Activated CD4-positive, alpha-beta T cell treated with anti-CD3 and anti-CD28 coated beads, Interleukin-2, amount 10 ng/mL, durations not matched to agents 24 days and 14 days (primary cell): ENCODE results near the gene PCNT. TPM values are rescaled to one million over a fixed set of nuclear protein-coding genes. Genes with fewer than 3 reads are reported as not detected.
"Not testable (repeated sequence)": the region's sequence is repeated elsewhere in the genome, so short reads cannot be mapped to it uniquely, and the experiment has no call there.

Experiments used
- DNase-seq: peaks from one replicate; pipeline ENCODE4 v3.0.0; 2022
- H3K27ac Mint-ChIP-seq: one replicate; pipeline ENCODE4 v1.8.0; 2022; ENCODE audit warnings: mild to moderate bottlenecking, mixed read lengths
- H3K27me3 Mint-ChIP-seq: one replicate; pipeline ENCODE4 v1.8.0; 2022; ENCODE audit warnings: mixed read lengths
- H3K36me3 Mint-ChIP-seq: one replicate; pipeline ENCODE4 v1.8.0; 2022; ENCODE audit warnings: low read depth, mild to moderate bottlenecking, mixed read lengths
- H3K4me1 Mint-ChIP-seq: one replicate; pipeline ENCODE4 v1.8.0; 2021; ENCODE audit warnings: mixed read lengths
- H3K4me3 Mint-ChIP-seq: one replicate; pipeline ENCODE4 v1.8.0; 2022; ENCODE audit warnings: mild to moderate bottlenecking, moderate library complexity, mixed read lengths
- H3K9me3 Mint-ChIP-seq: one replicate; pipeline ENCODE4 v1.8.0; 2021; ENCODE audit warnings: mixed read lengths
- intact Hi-C: fragments of 100-400 bp; cut with micrococcal nuclease; formaldehyde crosslinking; loops from one replicate; pipeline ENCODE4 v1.15.1; 2023
- total RNA-seq: library from RNA; stranded (reverse); gene quantifications from 2 replicates; pipeline ENCODE4 v1.2.3, GENCODE V29; 2022

The PCNT gene
- total RNA-seq, 1 donor from 2014 or later = 52.0 TPM

DNA sequence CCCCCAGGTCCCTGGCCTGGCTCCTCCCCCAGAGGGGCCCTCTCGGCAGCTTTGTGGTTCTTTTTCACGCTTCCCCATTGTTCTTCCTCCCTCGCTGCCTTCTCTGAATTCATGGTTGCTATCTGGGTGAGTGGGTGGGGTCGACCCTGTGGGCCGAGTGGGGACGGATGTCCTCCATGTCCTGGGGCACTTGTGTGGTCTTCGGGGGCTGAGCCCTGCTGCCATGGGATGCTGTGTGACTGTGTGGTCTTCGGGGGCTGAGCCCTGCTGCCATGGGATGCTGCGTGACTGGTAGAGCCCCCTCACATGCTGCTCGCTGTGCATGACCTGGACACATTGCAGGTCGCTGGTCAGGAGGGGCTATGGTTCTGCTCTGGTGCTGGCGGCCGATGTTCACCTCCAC lies 113.1 kb downstream of the PCNT start:
- H3K4me1 Mint-ChIP-seq = no peaks in the 10 kb centered on the region
- H3K4me3 Mint-ChIP-seq = no peak overlapping the region
- no peaks in the 10 kb centered on the region for H3K27me3 Mint-ChIP-seq
- H3K36me3 Mint-ChIP-seq = peaks cover 38% of the 10 kb centered on the region
- H3K27ac Mint-ChIP-seq = no peak overlapping the region
- intact Hi-C loops = no loop called here
- H3K9me3 Mint-ChIP-seq = no peaks in the 10 kb centered on the region
- no peak for DNase-seq

DNA sequence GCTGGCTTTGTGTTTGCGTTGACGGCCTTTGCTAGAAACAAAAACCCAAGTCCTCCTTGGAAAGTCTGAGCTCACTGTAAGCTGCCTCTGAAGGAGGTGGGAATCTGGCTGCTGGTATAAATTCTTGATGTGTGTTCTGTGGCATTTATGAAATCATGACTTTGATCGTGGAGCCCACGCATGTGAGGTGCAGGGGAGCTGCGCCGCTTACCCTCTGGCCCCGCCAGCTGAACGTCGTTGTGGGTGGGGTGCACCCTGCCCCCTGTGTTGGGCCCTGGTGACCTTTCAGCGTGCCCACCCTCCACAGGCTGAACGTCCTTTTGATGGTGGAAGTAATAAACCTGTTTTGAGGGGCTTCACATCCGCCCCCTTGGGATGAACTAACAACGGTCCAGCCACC lies 113.6 kb downstream of the PCNT start:
- Mint-ChIP-seq H3K9me3 (no peaks in the 10 kb centered on the region), H3K4me3 (no peak overlapping the region), H3K27me3 (no peaks in the 10 kb centered on the region), H3K27ac (no peak overlapping the region), H3K36me3 (peaks cover 36% of the 10 kb centered on the region), H3K4me1 (no peaks in the 10 kb centered on the region)
- intact Hi-C loops = no loop called here
- no peak for DNase-seq

DNA sequence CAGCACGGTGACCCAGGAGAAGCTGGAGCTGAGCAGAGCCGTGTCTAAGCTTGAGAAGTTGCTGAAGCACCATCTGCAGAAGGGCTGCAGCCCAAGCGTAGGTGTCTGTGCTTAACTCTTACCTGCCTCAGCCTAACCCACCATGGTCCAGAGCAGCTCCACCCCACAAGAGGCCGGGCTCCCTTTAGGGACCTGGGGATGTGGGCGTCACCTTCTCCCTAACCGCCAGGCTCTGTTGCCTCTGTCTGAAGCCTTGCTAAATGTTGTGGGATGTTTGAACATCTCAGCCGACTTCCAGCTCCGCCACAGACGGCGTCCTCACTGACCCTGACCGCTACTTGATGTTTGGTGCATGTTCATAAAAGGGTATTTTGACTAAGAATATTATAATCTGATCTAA lies 114.3 kb downstream of the PCNT start:
- no peak for DNase-seq
- no peaks in the 10 kb centered on the region for H3K27me3 Mint-ChIP-seq
- H3K9me3 Mint-ChIP-seq = no peaks in the 10 kb centered on the region
- H3K4me3 Mint-ChIP-seq = no peak overlapping the region
- H3K36me3 Mint-ChIP-seq = peaks cover 41% of the 10 kb centered on the region
- intact Hi-C loops = no loop called here
- no peak overlapping the region for H3K27ac Mint-ChIP-seq
- no peaks in the 10 kb centered on the region for H3K4me1 Mint-ChIP-seq

DNA sequence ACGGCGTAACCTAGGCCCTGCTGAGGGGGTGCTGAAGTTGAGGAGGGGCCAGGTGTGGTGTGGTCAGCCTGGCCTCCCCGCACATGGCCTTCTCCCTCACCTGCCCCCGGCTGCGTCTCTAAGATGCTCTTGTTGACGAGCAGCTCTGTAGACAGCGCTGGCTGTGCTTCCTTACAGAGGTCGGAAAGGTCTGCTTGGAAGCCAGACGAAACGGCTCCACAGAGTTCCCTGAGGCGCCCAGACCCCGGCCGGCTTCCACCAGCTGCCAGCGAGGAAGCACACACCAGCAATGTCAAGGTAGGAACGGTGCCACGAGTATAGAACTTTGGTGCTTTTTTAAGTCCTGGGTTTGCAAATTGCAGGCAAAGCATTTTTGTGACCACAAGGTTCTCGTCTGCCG lies 116.0 kb downstream of the PCNT start:
- no peak overlapping the region for H3K27ac Mint-ChIP-seq
- no peaks in the 10 kb centered on the region for H3K9me3 Mint-ChIP-seq
- DNase-seq = no peak
- intact Hi-C loops = no loop called here
- no peak overlapping the region for H3K4me3 Mint-ChIP-seq
- H3K36me3 Mint-ChIP-seq = peaks cover 42% of the 10 kb centered on the region
- no peaks in the 10 kb centered on the region for H3K27me3 Mint-ChIP-seq
- no peaks in the 10 kb centered on the region for H3K4me1 Mint-ChIP-seq

DNA sequence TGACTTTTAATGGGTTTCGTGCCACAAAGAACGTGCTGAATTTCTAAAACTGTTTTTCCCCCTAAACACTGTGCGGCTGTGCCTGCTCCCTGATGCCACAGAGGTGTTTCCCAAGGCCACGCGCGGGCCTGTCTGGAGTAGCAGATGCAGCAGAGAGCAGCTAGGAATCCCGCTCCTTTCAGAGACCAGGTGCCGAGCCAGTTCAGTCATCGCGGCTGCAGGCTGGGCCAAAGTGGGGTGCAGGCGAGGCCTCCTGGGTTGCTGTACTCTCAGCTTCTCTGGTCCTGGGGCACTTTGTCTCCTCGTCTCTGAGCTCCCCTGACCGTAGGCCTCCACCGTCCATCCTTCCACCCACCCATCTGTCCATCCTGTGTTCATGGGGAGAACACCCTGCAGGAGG lies 117.4 kb downstream of the PCNT start:
- H3K4me3 Mint-ChIP-seq = no peak overlapping the region
- no peaks in the 10 kb centered on the region for H3K4me1 Mint-ChIP-seq
- no peak overlapping the region for H3K27ac Mint-ChIP-seq
- intact Hi-C loops = no loop called here
- DNase-seq = no peak
- peaks cover 48% of the 10 kb centered on the region for H3K36me3 Mint-ChIP-seq
- no peaks in the 10 kb centered on the region for H3K9me3 Mint-ChIP-seq
- H3K27me3 Mint-ChIP-seq = no peaks in the 10 kb centered on the region

DNA sequence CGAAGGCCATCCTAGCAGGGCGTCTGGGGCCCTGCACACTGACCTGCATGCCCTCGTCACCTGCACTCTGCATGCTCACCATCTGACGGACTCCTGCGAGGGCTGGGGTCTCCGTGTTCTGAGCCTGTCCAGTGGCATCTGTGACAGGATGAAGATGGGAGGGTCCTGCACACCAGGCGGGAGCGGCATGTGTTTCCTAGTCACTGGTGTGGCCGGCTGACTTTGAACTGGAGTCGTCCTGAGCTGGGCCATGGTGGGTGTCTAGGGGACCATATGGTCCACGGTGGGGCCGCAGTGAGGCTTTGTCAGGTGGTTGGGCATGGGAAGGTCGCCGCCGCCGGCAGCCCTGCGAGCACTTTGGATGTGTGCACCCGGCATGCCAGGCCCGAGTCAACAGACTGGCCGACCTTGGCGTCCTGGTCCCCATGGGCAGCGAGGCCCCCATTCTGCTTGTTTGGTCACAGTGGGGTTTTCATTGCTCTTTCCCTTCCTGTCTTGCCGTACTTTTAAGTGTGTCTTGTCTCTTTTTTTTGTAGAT lies 118.1 kb downstream of the PCNT start:
- Mint-ChIP-seq H3K27ac (no peak overlapping the region), H3K4me1 (no peaks in the 10 kb centered on the region)
- intact Hi-C loops = no loop called here

DNA sequence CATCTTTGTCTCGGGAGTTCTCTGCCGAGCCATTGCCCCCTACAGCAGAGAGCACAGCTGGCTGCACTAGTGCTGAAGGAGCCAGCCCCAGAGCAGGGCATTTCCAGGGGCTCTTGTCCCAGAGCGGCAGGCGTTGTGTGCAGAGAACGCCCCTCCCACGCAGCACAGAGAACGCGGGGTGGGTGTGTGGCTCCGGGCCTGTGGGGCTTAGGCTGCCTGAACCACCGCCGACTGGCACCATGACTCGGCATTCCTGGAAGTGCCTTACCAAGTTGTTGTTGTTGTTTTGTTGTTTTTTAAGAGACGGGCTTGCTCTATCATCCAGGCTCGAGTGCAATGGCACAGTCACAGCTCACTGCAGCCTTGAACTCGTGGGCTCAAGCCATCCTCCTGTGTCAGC lies 119.0 kb downstream of the PCNT start:
- H3K27me3 Mint-ChIP-seq = no peaks in the 10 kb centered on the region
- no peak for DNase-seq
- H3K9me3 Mint-ChIP-seq = no peaks in the 10 kb centered on the region
- H3K36me3 Mint-ChIP-seq = peaks cover 51% of the 10 kb centered on the region
- intact Hi-C loops = no loop called here
- H3K4me3 Mint-ChIP-seq = no peak overlapping the region
- peaks cover 3% of the 10 kb centered on the region for H3K4me1 Mint-ChIP-seq
- no peak overlapping the region for H3K27ac Mint-ChIP-seq

More for the DNA sequence above, 118.1 kb downstream of the PCNT start:
- Mint-ChIP-seq H3K36me3 (peaks cover 50% of the 10 kb centered on the region), H3K9me3 (no peaks in the 10 kb centered on the region), H3K4me3 (no peak overlapping the region), H3K27me3 (no peaks in the 10 kb centered on the region)
- no peak for DNase-seq

DNA sequence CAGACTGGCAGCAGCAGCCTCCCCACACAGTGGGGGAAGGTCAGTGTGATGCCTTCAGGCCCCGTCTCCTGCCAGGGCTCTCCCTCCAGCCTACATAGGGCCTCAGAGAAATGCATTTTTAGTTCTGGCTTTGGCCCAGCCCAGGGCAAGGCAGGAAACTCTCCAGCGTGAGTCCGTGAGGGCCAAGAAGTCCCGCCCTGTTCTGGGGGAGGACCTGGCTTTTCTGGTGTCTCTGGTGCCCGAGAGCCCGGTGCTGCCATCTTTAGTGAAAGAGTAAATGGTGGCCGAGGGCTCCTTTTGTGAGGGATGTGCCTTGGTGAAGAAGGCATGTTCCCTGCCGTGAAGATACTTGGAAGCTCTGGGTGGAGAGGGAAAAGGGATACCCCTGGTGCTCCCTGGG lies 120.0 kb downstream of the PCNT start:
- H3K27me3 Mint-ChIP-seq = no peaks in the 10 kb centered on the region
- H3K4me3 Mint-ChIP-seq = no peak overlapping the region
- H3K9me3 Mint-ChIP-seq = peaks cover 5% of the 10 kb centered on the region
- H3K27ac Mint-ChIP-seq = no peak overlapping the region
- DNase-seq = no peak
- intact Hi-C loops = no loop called here
- H3K4me1 Mint-ChIP-seq = peaks cover 3% of the 10 kb centered on the region
- peaks cover 58% of the 10 kb centered on the region for H3K36me3 Mint-ChIP-seq

DNA sequence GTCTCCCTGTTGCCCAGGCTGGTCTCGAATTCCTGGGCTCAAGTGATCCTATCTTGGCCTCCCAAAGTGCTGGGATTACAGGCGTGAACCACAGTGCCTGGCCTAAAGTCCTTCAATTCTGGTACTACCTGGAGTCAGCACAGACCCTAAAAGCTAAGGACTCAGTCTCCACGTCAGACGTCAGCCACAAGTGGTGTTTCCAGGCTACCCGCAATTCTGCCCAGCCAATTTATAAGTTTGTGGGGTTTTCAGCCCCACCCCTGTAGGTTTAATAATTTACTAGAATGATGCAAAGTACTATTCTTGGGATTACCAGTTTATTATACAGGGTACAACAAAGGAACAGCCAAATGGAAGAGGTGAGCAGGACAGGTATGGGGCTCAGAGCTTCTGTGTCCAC lies 124.2 kb downstream of the PCNT start:
- Mint-ChIP-seq H3K4me1 (peaks cover 3% of the 10 kb centered on the region), H3K27ac (no peak overlapping the region), H3K36me3 (peaks cover 59% of the 10 kb centered on the region), H3K9me3 (peaks cover 5% of the 10 kb centered on the region), H3K4me3 (no peak overlapping the region), H3K27me3 (no peaks in the 10 kb centered on the region)
- DNase-seq = no peak
- intact Hi-C loops = no loop called here

DNA sequence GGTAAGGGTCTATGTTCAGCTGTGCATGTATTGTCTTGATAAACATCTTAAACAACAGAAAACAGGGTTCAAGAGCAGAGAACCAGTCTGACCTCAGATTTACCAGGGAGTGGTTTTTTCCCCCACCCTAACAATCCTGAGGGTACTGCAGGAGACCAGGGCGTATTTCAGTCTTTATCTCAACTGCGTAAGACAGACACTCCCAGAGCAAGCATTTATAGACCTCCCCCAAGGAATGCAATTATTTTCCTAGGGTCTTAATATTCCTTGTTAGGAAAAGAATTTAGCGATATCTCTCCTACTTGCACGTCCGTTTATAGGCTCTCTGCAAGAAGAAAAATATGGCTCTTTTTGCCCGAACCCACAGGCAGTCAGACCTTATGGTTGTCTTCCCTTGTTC lies 124.9 kb downstream of the PCNT start:
- intact Hi-C loops, H3K27ac Mint-ChIP-seq, H3K4me1 Mint-ChIP-seq, DNase-seq, H3K27me3 Mint-ChIP-seq, H3K4me3 Mint-ChIP-seq, H3K9me3 Mint-ChIP-seq: not testable (repeated sequence)
- H3K36me3 Mint-ChIP-seq = peaks cover 58% of the 10 kb centered on the region

DNA sequence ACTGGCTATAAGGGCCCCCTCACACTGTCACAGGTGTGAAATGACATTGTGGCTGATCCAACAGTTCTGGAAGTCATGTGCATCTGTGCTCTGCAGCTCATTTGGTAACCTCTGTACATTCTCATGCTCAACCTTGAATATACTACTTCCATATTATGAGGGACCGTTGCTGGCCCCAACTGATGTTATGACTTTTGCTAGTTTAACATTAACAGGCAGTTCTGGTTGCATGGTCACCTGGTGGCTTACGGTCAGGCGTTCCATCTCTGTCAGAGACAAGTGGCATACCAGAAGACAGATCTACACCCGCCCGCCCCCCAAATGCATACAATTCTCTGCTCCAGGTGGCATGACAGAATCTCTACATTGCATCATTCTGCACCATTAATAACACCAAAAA lies 128.8 kb downstream of the PCNT start:
- peaks cover 20% of the 10 kb centered on the region for H3K4me1 Mint-ChIP-seq
- H3K4me3 Mint-ChIP-seq = no peak overlapping the region
- DNase-seq = no peak
- H3K27ac Mint-ChIP-seq = no peak overlapping the region
- peaks cover 5% of the 10 kb centered on the region for H3K9me3 Mint-ChIP-seq
- no peaks in the 10 kb centered on the region for H3K27me3 Mint-ChIP-seq
- H3K36me3 Mint-ChIP-seq = peaks cover 62% of the 10 kb centered on the region
- intact Hi-C loops = no loop called here

DNA sequence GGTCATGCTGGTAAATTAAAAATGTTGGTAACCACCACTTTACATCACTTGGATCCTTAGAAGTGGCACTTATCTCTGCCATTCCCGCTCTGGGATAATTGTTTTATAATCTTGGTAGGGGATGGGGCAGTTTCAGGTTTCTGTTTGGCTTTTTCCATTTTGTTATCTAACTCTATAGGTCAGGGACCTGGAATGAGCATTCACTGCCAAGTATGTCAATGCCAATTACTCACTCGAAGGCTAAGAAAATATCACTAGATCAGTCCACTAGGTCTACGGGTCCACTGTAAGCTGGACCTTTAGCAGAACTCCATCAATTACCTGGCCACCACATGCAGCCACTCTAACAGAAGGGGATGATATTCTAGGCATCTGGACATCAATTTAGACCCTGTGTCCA lies 130.2 kb downstream of the PCNT start:
- H3K9me3 Mint-ChIP-seq = no peaks in the 10 kb centered on the region
- peaks cover 23% of the 10 kb centered on the region for H3K4me1 Mint-ChIP-seq
- peaks cover 51% of the 10 kb centered on the region for H3K36me3 Mint-ChIP-seq
- no peak overlapping the region for H3K4me3 Mint-ChIP-seq
- no peak overlapping the region for H3K27ac Mint-ChIP-seq
- no peak for DNase-seq
- no peaks in the 10 kb centered on the region for H3K27me3 Mint-ChIP-seq
- intact Hi-C loops = no loop called here

DNA sequence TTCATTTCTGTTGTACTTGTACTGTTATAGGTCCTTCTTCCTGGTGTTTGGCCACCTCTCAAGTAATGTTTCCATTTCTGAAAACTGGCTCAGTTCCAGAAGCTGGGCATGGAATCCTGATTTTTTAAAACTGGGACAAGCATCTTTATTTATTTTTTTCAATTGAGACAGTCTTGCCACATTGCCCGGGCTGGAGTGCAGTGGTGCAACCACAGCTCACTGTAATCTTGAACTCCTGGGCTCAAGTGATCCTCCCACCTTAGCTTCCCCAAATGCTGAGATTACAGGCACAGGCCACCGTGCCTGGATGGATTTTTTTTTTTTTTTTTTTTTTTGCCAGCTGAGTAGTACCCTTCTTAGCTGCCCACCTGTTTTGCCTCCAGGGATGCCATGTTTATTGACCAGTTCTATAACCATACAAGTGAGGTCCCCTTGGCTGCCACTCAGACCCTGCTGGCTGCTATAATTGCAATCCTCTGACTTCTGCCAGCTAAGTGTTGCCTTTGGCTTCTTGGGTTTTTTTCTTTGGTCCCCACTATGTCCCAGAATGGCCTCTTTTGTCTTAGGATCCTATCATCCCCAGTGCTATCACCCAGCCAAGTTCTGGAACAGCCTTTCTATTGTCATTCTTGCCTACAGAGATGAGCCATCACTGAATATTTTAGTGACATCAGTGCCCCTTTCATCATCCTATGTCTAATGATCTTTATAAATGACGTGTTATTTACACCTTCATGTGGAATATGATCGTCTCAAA lies 130.9 kb downstream of the PCNT start:
- H3K9me3 Mint-ChIP-seq = no peaks in the 10 kb centered on the region
- H3K27ac Mint-ChIP-seq = no peak overlapping the region
- no peaks in the 10 kb centered on the region for H3K27me3 Mint-ChIP-seq
- H3K4me1 Mint-ChIP-seq = peaks cover 26% of the 10 kb centered on the region
- H3K36me3 Mint-ChIP-seq = peaks cover 46% of the 10 kb centered on the region
- intact Hi-C loops = loop anchor here (5.0 kb wide), 1 partner anchor 313 kb away; no protein-coding TSS in a partner anchor
- no peak overlapping the region for H3K4me3 Mint-ChIP-seq
- no peak for DNase-seq

DNA sequence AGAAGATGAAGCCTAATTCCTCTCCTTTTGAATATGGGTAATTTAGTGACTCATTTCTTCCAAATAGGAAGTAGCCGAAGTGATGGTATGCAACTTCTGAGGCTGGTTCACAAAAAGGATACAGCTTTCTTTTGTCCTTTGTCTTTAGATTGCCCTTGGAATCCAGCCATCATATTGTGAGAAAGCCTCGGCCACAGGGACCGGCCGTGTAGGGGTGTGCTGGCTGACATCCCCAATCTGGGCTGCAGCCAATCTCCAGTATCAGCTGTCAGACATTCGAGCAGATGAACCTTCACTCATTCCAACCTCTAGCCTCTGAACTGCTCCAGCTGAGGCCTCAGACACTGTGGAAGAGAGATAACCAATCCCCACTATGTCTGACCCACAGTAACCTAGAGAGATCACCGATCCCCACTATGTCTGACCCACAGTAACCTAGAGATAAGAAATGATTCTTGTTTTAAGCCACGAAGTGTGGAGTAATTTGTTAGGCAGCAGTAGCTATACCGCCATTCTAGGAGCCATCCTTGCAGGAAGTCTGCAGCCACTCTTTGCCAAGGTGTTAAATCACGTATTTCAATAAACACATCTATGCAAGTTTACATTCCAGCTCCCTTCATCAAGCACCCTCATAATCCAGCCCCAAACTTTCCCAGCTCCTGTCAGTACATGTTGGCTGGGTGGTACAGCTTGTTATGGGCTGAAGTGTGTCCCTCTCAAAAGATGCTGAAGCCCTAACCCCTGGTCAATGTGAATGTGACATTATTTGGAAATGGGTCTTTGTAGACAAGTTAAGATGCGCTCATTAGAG lies 131.8 kb downstream of the PCNT start:
- H3K4me1 Mint-ChIP-seq = peaks cover 26% of the 10 kb centered on the region
- no peak overlapping the region for H3K27ac Mint-ChIP-seq
- H3K9me3 Mint-ChIP-seq = no peaks in the 10 kb centered on the region
- H3K4me3 Mint-ChIP-seq = no peak overlapping the region
- DNase-seq = no peak
- no peaks in the 10 kb centered on the region for H3K27me3 Mint-ChIP-seq
- intact Hi-C loops = loop anchor here (5.0 kb wide), 1 partner anchor 313 kb away; no protein-coding TSS in a partner anchor
- H3K36me3 Mint-ChIP-seq = peaks cover 39% of the 10 kb centered on the region
